HepG2 (cell line): ENCODE measurements around the gene ZDHHC11. TPM values are rescaled to one million over a fixed set of nuclear protein-coding genes. Genes with fewer than 3 reads are reported as not detected.
A peak's percentile ranks its signal among the peaks of the same experiment; 100 is the strongest.
"Not testable (repeated sequence)": the region's sequence is repeated elsewhere in the genome, so short reads cannot be mapped to it uniquely, and the experiment has no call there.

Source experiments
- ATAC-seq: fragments of 200-7000 bp; cut with Tn5 transposase; 3 replicates; pipeline ENCODE4 v1.9.1; 2020; ENCODE audit warnings: mild to moderate bottlenecking, moderate library complexity
- BruUV-seq: library from RNA; stranded (reverse); fragments of 400-500 nt; replicated peaks from 2 replicates; lab custom pipeline; 2021; lab: Mats Ljungman, UMichigan
- CTCF ChIA-PET: fragments of 300-600 bp; formaldehyde crosslinking; extraction: SDS; loops from one replicate; lab custom pipeline; 2021; ENCODE audit warnings: low total read pairs, inconsistent platforms, low intra/inter-chr PET ratio; lab: Yijun Ruan, JAX
- POLR2A ChIA-PET: fragments of 350-600 bp; sonication (Branson Sonifier 250); formaldehyde crosslinking; loops from one replicate; lab custom pipeline; 2020; ENCODE audit warnings: antibody characterized with exemption, inconsistent platforms; lab: Yijun Ruan, JAX
- DNase-seq: peaks from one replicate; pipeline ENCODE4 v3.0.0-alpha.2; 2015; ENCODE audit warnings: low spot score
- FAIRE-seq: peaks from 3 replicates; lab custom pipeline; 2011; peaks lifted over from hg19 to GRCh38; lab: Jason Lieb, UNC
- H2AFZ ChIP-seq: one replicate; pipeline ENCODE4 v1.6.1; 2011; ENCODE audit warnings: low read length, inconsistent platforms
- H3K27ac ChIP-seq: fragments of 300-600 bp; 3 replicates; pipeline ENCODE4 v1.8.0; 2011; ENCODE audit warnings: mixed run types, mild to moderate bottlenecking, mixed read lengths, low read length, inconsistent platforms; ENCODE audit not compliant: insufficient read depth; ENCODE audit errors: extremely low read length
- H3K27me3 ChIP-seq, 2 experiments: fragments of 200-600 bp in 1 of 2; 2 replicates in 1 of 2; 3 replicates in 1 of 2; pipeline versions ENCODE4 v1.6.0 to v1.8.0; 2011; ENCODE audit warnings: low read length in 2 of 2, mild to moderate bottlenecking in 2 of 2, moderate library complexity in 2 of 2, inconsistent platforms in 1 of 2; ENCODE audit not compliant: insufficient read depth in 2 of 2, control insufficient read depth in 1 of 2
- H3K36me3 ChIP-seq, 2 experiments: fragments of 200-600 bp in 1 of 2; replicated peaks in 1 of 2; 2 replicates in 1 of 2; 3 replicates in 1 of 2; pipeline versions ENCODE4 v1.5.1 to v1.8.0; 2011; ENCODE audit warnings: low read length in 2 of 2, inconsistent platforms in 1 of 2; ENCODE audit not compliant: insufficient read depth in 2 of 2, control insufficient read depth in 1 of 2
- H3K4me1 ChIP-seq: 2 replicates; pipeline ENCODE4 v1.5.1; 2012; ENCODE audit warnings: low read length, inconsistent platforms; ENCODE audit not compliant: insufficient read depth
- H3K4me2 ChIP-seq: 2 replicates; pipeline ENCODE4 v1.6.0; 2011; ENCODE audit warnings: low read depth, low read length, inconsistent platforms
- H3K4me3 ChIP-seq, 3 experiments: fragments of 200-600 bp in 1 of 3; sonication (generic), shearing (Covaris generic) in 1 of 3; replicated peaks in 1 of 3; 2 replicates each; pipeline ENCODE4 v1.5.1; 2011 to 2016; ENCODE audit warnings: low read length in 3 of 3, inconsistent platforms in 2 of 3, low read depth in 2 of 3, mild to moderate bottlenecking in 2 of 3, control low read depth in 1 of 3, mixed read lengths in 1 of 3; ENCODE audit not compliant: insufficient read depth in 1 of 3
- H3K79me2 ChIP-seq: one replicate; pipeline ENCODE4 v1.6.1; 2011; ENCODE audit warnings: low read length, inconsistent platforms; ENCODE audit not compliant: insufficient read depth
- H3K9ac ChIP-seq: 2 replicates; pipeline ENCODE4 v1.6.0; 2011; ENCODE audit warnings: mild to moderate bottlenecking, low read depth, low read length, inconsistent platforms; ENCODE audit not compliant: insufficient read depth
- H3K9me3 ChIP-seq: 2 replicates; pipeline ENCODE4 v1.5.1; 2012; ENCODE audit warnings: mild to moderate bottlenecking, low read length
- H4K20me1 ChIP-seq: 2 replicates; pipeline ENCODE4 v1.6.0; 2011; ENCODE audit warnings: inconsistent platforms, mild to moderate bottlenecking, low read length, moderate library complexity; ENCODE audit not compliant: insufficient read depth
- HNRNPLL ChIP-seq: fragments of 200-400 bp; formaldehyde crosslinking; IDR thresholded peaks from 2 replicates; pipeline ENCODE4 v1.6.1; 2017; ENCODE audit warnings: mild to moderate bottlenecking, low read depth, low read length; ENCODE audit not compliant: poor library complexity, severe bottlenecking
- PATZ1 ChIP-seq: sonication (generic); formaldehyde crosslinking; IDR thresholded peaks from 2 replicates; pipeline ENCODE4 v1.4.0; 2020; ENCODE audit warnings: missing genetic modification reagents
- ZFY ChIP-seq: sonication (generic); formaldehyde crosslinking; IDR thresholded peaks from 2 replicates; pipeline ENCODE4 v1.4.0; 2020; ENCODE audit warnings: missing genetic modification reagents
- ZNF281 ChIP-seq: sonication (generic); formaldehyde crosslinking; IDR thresholded peaks from 2 replicates; pipeline ENCODE4 v1.4.0; 2020; ENCODE audit warnings: missing genetic modification reagents, borderline replicate concordance
- ZNF800 ChIP-seq: sonication (generic); formaldehyde crosslinking; IDR thresholded peaks from 2 replicates; pipeline ENCODE4 v1.4.0; 2020; ENCODE audit warnings: missing genetic modification reagents
- WGBS: methylation state at CpG from one replicate; pipeline ENCODE4 v1.1.6; 2017; ENCODE audit warnings: low lambda C conversion rate; 5-methylcytosine and 5-hydroxymethylcytosine counted together
- in situ Hi-C: cut with HindIII; loops from 2 replicates; pipeline ENCODE4 v1.10.0; 2017; ENCODE audit warnings: low pct_unique_long_range_greater_than_20kb; ENCODE audit not compliant: extremely low pct_ligation_motif_present
- intact Hi-C: fragments of 100-400 bp; cut with micrococcal nuclease; formaldehyde crosslinking; loops from one replicate; pipeline ENCODE4 v1.10.0; 2022; ENCODE audit not compliant: unreplicated experiment
- polyA plus RNA-seq, 8 experiments: library from polyadenylated mRNA; depleted of rRNA in 3 of 8; stranded (reverse) in 7 of 8; unstranded in 1 of 8; fragments of >200 nt; fragmentation: Illumina TruSeq in 4 of 8; extraction: Trizol in 4 of 8; gene quantifications; 2 replicates each; pipeline versions ENCODE4 v1.2.1 to v1.2.3, GENCODE V29; 2011 to 2016; ENCODE audit warnings: low read depth in 4 of 8, missing spikeins in 1 of 8, mixed read lengths in 1 of 8; ENCODE audit not compliant: insufficient read depth in 1 of 8
- total RNA-seq, 5 experiments: library from RNA; depleted of rRNA; stranded (reverse); fragments of >200 nt; fragmentation: Illumina TruSeq; extraction: Trizol; gene quantifications; 2 replicates each; pipeline ENCODE4 v1.2.3, GENCODE V29; 2016; ENCODE audit warnings: low read depth in 1 of 5

ZDHHC11 gene
- total and polyA plus RNA-seq, 2 of the 13 experiments (the other 11 are each of a cell fraction or from before 2014, with no cell fraction given): 2.1 to 4.0 TPM

GRCh38 chr5:787224-787856 lies 63.4 kb downstream of the ZDHHC11 start:
- H2AFZ ChIP-seq, H3K9ac ChIP-seq, H3K4me2 ChIP-seq, H3K27ac ChIP-seq, POLR2A ChIA-PET, H3K79me2 ChIP-seq, FAIRE-seq, intact Hi-C loops, CTCF ChIA-PET, ATAC-seq, H3K36me3 ChIP-seq, H3K4me3 ChIP-seq, H3K4me1 ChIP-seq, in situ Hi-C loops, H3K9me3 ChIP-seq, BruUV-seq, DNase-seq, H4K20me1 ChIP-seq: not testable (repeated sequence)
- WGBS: 30% methylated on average over 4 of the region's 18 CpGs
- H3K27me3 ChIP-seq: peaks cover 8 to 23% of the 10 kb centered on the region in 2 experiments; a peak in 4 of 5 replicates

- Histone ChIP-seq H3K4me2 (peak overlapping the region; percentile 74), H3K27me3 (peaks cover 8 to 23% of the 10 kb centered on the region in 2 experiments; a peak in 4 of 5 replicates), H3K4me3 (peak overlapping the region; percentile 62 to 77 (median 66); a peak in 4 of 6 replicates), H3K9ac (peak overlapping the region; percentile 22; the same call in 1 of the 2 replicates)
- H3K4me1 ChIP-seq, intact Hi-C loops, BruUV-seq, POLR2A ChIA-PET, H2AFZ ChIP-seq, H3K36me3 ChIP-seq, DNase-seq, H3K9me3 ChIP-seq, FAIRE-seq, H3K79me2 ChIP-seq, in situ Hi-C loops, H3K27ac ChIP-seq, H4K20me1 ChIP-seq, CTCF ChIA-PET: not testable (repeated sequence)
- peak; percentile 39 for ATAC-seq
- WGBS: 42% methylated on average over 7 of the region's 43 CpGs
- TF ChIP-seq HNRNPLL: peak; percentile 25
- TF ChIP-seq PATZ1 (CRISPR knock-in tag): peak; percentile 67; the same call in 1 of the 2 replicates
- TF ChIP-seq ZFY: peak; percentile 2; the same call in 1 of the 2 replicates
- peak; percentile 61; the same call in 1 of the 2 replicates for TF ChIP-seq ZNF281
- 0 out of 2 replicates have a peak, but pooled peaks have one; percentile 27 for TF ChIP-seq ZNF800 (CRISPR knock-in tag)
Measured at GRCh38 chr5:785181-785705, 65.5 kb downstream of the ZDHHC11 start.
